Liver (tissue), 9 donors: ENCODE results near the gene DAGLA. TPM values are rescaled to one million over a fixed set of nuclear protein-coding genes. Genes with fewer than 3 reads are reported as not detected.

ENCODE experiments used
- DNase-seq: peaks from one replicate; pipeline ENCODE4 v3.0.0-alpha.2; 2017; ENCODE audit warnings: low spot score
- H3K27ac ChIP-seq, 2 donors: one replicate each; pipeline ENCODE4 v1.7.0; 2013; ENCODE audit warnings: inconsistent platforms in 2 of 2, low read length in 2 of 2, control low read depth in 1 of 2, low read depth in 1 of 2, mild to moderate bottlenecking in 1 of 2
- H3K27me3 ChIP-seq, 4 donors: one replicate each; pipeline versions ENCODE4 v1.6.1 to v1.7.0; 2013; ENCODE audit warnings: low read length in 3 of 4, inconsistent platforms in 1 of 4, mild to moderate bottlenecking in 1 of 4, moderate library complexity in 1 of 4; ENCODE audit not compliant: control insufficient read depth in 4 of 4, insufficient read depth in 4 of 4
- H3K36me3 ChIP-seq, 4 donors: one replicate each; pipeline versions ENCODE4 v1.6.1 to v1.7.0; 2013; ENCODE audit warnings: low read length in 3 of 4, mild to moderate bottlenecking in 3 of 4, low read depth in 1 of 4, moderate library complexity in 1 of 4; ENCODE audit not compliant: control insufficient read depth in 4 of 4, insufficient read depth in 3 of 4
- H3K4me1 ChIP-seq, 4 donors: one replicate each; pipeline versions ENCODE4 v1.6.1 to v1.7.0; 2013; ENCODE audit warnings: low read length in 3 of 4, mild to moderate bottlenecking in 3 of 4, moderate library complexity in 1 of 4; ENCODE audit not compliant: control insufficient read depth in 4 of 4, insufficient read depth in 4 of 4
- H3K4me3 ChIP-seq, 3 donors: one replicate each; pipeline versions ENCODE4 v1.6.1 to v1.7.0; 2013; ENCODE audit warnings: low read length in 3 of 3, control low read depth in 1 of 3, low read depth in 1 of 3, mild to moderate bottlenecking in 1 of 3
- H3K9ac ChIP-seq, 2 donors: one replicate each; pipeline ENCODE4 v1.7.0; 2013; ENCODE audit warnings: low read length in 2 of 2, mild to moderate bottlenecking in 2 of 2, moderate library complexity in 2 of 2, control low read depth in 1 of 2, low read depth in 1 of 2
- H3K9me3 ChIP-seq, 4 donors: one replicate each; pipeline versions ENCODE4 v1.6.1 to v1.7.0; 2013; ENCODE audit warnings: low read length in 3 of 4; ENCODE audit not compliant: control insufficient read depth in 4 of 4
- EGR1 ChIP-seq, 2 donors: IDR thresholded peaks; 2 replicates each; pipeline ENCODE4 v1.6.1; 2016 to 2018; ENCODE audit warnings: antibody characterized with exemption in 2 of 2, low read depth in 2 of 2
- FOXA1 ChIP-seq: IDR thresholded peaks from 2 replicates; pipeline ENCODE4 v1.6.1; 2016; ENCODE audit warnings: antibody characterized with exemption
- FOXA2 ChIP-seq: IDR thresholded peaks from 2 replicates; pipeline ENCODE4 v1.6.1; 2016; ENCODE audit warnings: antibody characterized with exemption
- GABPA ChIP-seq, 2 donors: IDR thresholded peaks in 1 of 2; conservative IDR thresholded peaks in 1 of 2; 2 replicates each; pipeline ENCODE4 v1.6.1; 2016; ENCODE audit warnings: antibody characterized with exemption in 2 of 2, mild to moderate bottlenecking in 1 of 2, moderate library complexity in 1 of 2
- HNF4A ChIP-seq, 2 donors: conservative IDR thresholded peaks; 2 replicates each; pipeline ENCODE4 v1.6.1; 2016; ENCODE audit warnings: antibody characterized with exemption in 2 of 2, mild to moderate bottlenecking in 2 of 2
- HNF4G ChIP-seq: IDR thresholded peaks from 2 replicates; pipeline ENCODE4 v1.6.1; 2016; ENCODE audit warnings: antibody characterized with exemption
- JUND ChIP-seq, 2 donors: IDR thresholded peaks; 2 replicates each; pipeline ENCODE4 v1.6.1; 2016; ENCODE audit warnings: antibody characterized with exemption in 2 of 2
- MAX ChIP-seq: IDR thresholded peaks from 2 replicates; pipeline ENCODE4 v1.6.1; 2016; ENCODE audit warnings: antibody characterized with exemption
- NR2F2 ChIP-seq: IDR thresholded peaks from 2 replicates; pipeline ENCODE4 v1.6.1; 2016; ENCODE audit warnings: antibody characterized with exemption
- RAD21 ChIP-seq, 2 donors: IDR thresholded peaks; 2 replicates each; pipeline ENCODE4 v1.6.1; 2016; ENCODE audit warnings: antibody characterized with exemption in 2 of 2, mild to moderate bottlenecking in 2 of 2
- REST ChIP-seq: IDR thresholded peaks from 2 replicates; pipeline ENCODE4 v1.6.1; 2016; ENCODE audit warnings: antibody characterized with exemption, mild to moderate bottlenecking
- RXRA ChIP-seq, 2 donors: IDR thresholded peaks; 2 replicates each; pipeline ENCODE4 v1.6.1; 2017 to 2018; ENCODE audit warnings: antibody characterized with exemption in 2 of 2, mild to moderate bottlenecking in 1 of 2
- SP1 ChIP-seq: IDR thresholded peaks from 2 replicates; pipeline ENCODE4 v1.6.1; 2018; ENCODE audit warnings: antibody characterized with exemption, mild to moderate bottlenecking
- TAF1 ChIP-seq: conservative IDR thresholded peaks from 2 replicates; pipeline ENCODE4 v1.6.1; 2016; ENCODE audit warnings: antibody characterized with exemption, mild to moderate bottlenecking
- YY1 ChIP-seq: IDR thresholded peaks from 2 replicates; pipeline ENCODE4 v1.6.1; 2016; ENCODE audit warnings: antibody characterized with exemption, mild to moderate bottlenecking
- WGBS: extraction: QIAGEN DNeasy Blood & Tissue Kit; methylation state at CpG from one replicate; pipeline ENCODE4 v1.1.7; 2013; 5-methylcytosine and 5-hydroxymethylcytosine counted together
- polyA plus RNA-seq, 2 donors: library from polyadenylated mRNA; stranded (reverse) in 1 of 2; unstranded in 1 of 2; fragments of 200-250 nt in 1 of 2; fragments of >200 nt in 1 of 2; fragmentation: Nextera tagmentation in 1 of 2; extraction: Ambion mirVana in 1 of 2; gene quantifications; one replicate each; pipeline versions ENCODE4 v1.2.1 to v1.2.3, GENCODE V29; 2013 to 2015
- total RNA-seq, 2 donors: library from RNA; depleted of rRNA; stranded (reverse); fragments of >200 nt; gene quantifications; one replicate each; pipeline ENCODE4 v1.2.3, GENCODE V29; 2014
- TF ChIP-seq, protein P1 (sequence below): IDR thresholded peaks from 2 replicates; pipeline ENCODE4 v1.6.1; 2016; ENCODE audit warnings: antibody characterized with exemption
- TF ChIP-seq, protein P2 (sequence below): fragments of 150-350 bp; IDR thresholded peaks from 2 replicates; pipeline ENCODE4 v1.5.1; 2017; ENCODE audit warnings: improper control_type of control experiment, low read depth, low read length; ENCODE audit not compliant: missing input control
- TF ChIP-seq, protein P3 (sequence below): IDR thresholded peaks from 2 replicates; pipeline ENCODE4 v1.6.1; 2016; ENCODE audit warnings: antibody characterized with exemption
- donor health status: healthy.
- donor health status: healthy.
- donor health status: healthy.
- donor health status: healthy.
- donor health status: healthy.

DAGLA gene
- total and polyA plus RNA-seq, 4 donors = 0.13 to 0.84 (median 0.60) TPM

DNA sequence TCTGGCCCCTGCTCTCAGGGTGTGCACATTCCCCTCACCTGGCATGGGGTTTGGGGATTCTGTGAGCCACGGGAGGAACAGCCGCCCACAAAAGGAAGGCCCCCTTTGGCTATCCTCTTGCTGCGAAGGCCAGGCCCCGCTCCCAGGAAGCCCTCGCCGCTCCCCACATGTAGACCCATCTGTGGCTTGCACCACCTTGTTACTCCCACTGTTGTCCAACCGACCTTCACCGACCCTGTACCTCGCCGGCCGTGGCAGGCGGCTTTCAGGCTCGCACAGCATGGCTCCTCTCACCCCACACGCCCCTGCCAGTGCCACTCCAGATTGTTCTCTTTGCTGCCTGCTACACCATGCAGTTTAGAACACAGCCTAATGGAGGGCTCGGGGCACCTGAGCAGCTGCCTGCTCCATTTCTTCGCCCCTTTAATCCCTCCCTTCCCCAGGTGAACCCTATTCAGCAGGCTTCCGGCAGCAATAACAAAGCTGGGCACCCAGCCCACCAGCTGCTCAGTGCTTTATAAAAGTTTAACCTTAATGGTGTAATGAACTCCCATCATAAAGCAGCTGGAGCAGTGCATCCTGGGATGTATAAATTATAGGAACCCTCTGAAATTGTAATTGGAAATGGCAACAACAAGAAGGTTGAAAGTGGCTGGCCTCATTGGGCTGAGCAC is 10.7 kb downstream of the DAGLA start:
- Histone ChIP-seq H3K4me3 (no peak overlapping the region), H3K9me3 (no peaks in the 10 kb centered on the region), H3K9ac (no peak overlapping the region), H3K36me3 (no peaks in the 10 kb centered on the region), H3K27ac (no peak overlapping the region), H3K27me3 (no peaks in the 10 kb centered on the region), H3K4me1 (peaks cover 0 to 3% (median under 1%) of the 10 kb centered on the region in 4 donors)
- TF ChIP-seq NR2F2 (no peak), RAD21 (IDR thresholded peaks at IDR 0.05) (no peak), TAF1 (no peak), SP1 (no peak), HNF4G (no peak), MAX (no peak), EGR1 (IDR thresholded peaks at IDR 0.05; ENCODE audit: low read depth in 2 of 2) (no peak), GABPA (IDR thresholded peaks at IDR 0.05 in 1 of 2, conservative IDR thresholded peaks at IDR 0.05 in 1 of 2) (no peak), RXRA (IDR thresholded peaks at IDR 0.05) (no peak), JUND (IDR thresholded peaks at IDR 0.05) (no peak), FOXA2 (no peak), HNF4A (conservative IDR thresholded peaks at IDR 0.05) (no peak), FOXA1 (no peak), REST (no peak), YY1 (no peak)
- TF ChIP-seq, protein P1, sequence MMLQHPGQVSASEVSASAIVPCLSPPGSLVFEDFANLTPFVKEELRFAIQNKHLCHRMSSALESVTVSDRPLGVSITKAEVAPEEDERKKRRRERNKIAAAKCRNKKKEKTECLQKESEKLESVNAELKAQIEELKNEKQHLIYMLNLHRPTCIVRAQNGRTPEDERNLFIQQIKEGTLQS = no peak
- TF ChIP-seq, protein P2, sequence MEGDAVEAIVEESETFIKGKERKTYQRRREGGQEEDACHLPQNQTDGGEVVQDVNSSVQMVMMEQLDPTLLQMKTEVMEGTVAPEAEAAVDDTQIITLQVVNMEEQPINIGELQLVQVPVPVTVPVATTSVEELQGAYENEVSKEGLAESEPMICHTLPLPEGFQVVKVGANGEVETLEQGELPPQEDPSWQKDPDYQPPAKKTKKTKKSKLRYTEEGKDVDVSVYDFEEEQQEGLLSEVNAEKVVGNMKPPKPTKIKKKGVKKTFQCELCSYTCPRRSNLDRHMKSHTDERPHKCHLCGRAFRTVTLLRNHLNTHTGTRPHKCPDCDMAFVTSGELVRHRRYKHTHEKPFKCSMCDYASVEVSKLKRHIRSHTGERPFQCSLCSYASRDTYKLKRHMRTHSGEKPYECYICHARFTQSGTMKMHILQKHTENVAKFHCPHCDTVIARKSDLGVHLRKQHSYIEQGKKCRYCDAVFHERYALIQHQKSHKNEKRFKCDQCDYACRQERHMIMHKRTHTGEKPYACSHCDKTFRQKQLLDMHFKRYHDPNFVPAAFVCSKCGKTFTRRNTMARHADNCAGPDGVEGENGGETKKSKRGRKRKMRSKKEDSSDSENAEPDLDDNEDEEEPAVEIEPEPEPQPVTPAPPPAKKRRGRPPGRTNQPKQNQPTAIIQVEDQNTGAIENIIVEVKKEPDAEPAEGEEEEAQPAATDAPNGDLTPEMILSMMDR = no peak
- TF ChIP-seq, protein P3, sequence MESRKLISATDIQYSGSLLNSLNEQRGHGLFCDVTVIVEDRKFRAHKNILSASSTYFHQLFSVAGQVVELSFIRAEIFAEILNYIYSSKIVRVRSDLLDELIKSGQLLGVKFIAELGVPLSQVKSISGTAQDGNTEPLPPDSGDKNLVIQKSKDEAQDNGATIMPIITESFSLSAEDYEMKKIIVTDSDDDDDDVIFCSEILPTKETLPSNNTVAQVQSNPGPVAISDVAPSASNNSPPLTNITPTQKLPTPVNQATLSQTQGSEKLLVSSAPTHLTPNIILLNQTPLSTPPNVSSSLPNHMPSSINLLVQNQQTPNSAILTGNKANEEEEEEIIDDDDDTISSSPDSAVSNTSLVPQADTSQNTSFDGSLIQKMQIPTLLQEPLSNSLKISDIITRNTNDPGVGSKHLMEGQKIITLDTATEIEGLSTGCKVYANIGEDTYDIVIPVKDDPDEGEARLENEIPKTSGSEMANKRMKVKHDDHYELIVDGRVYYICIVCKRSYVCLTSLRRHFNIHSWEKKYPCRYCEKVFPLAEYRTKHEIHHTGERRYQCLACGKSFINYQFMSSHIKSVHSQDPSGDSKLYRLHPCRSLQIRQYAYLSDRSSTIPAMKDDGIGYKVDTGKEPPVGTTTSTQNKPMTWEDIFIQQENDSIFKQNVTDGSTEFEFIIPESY = no peak
- DNase-seq = no peak
- 82% methylated on average over 17 of the region's 17 CpGs for WGBS
